HG03571 (cell line): ENCODE data around the gene GNAS.
"Not testable (repeated sequence)": the region's sequence is repeated elsewhere in the genome, so short reads cannot be mapped to it uniquely, and the experiment has no call there.

Experiments used
- ATAC-seq: cut with Tn5 transposase; IDR thresholded peaks from one replicate; pipeline ENCODE4 v1.9.1; 2021; ENCODE audit not compliant: unreplicated experiment

The GNAS gene

GRCh38 chr20:58922036-58922435 is 69.5 kb downstream of the GNAS start:
- ATAC-seq = no peak

- ATAC-seq = no peak
Measured at GRCh38 chr20:58923117-58923712, 70.7 kb downstream of the GNAS start.

GRCh38 chr20:58926802-58927489 is 74.4 kb downstream of the GNAS start:
- no peak for ATAC-seq

GRCh38 chr20:58927490-58928061 is 75.1 kb downstream of the GNAS start:
- ATAC-seq = no peak

- ATAC-seq = no peak
Measured at GRCh38 chr20:58930496-58930895, 78.0 kb downstream of the GNAS start.

GRCh38 chr20:58932170-58932569 is 79.7 kb downstream of the GNAS start:
- ATAC-seq = no peak

GRCh38 chr20:58938078-58938477 is 85.6 kb downstream of the GNAS start:
- no peak for ATAC-seq

- ATAC-seq = no peak
Measured at GRCh38 chr20:58938541-58938940, 86.0 kb downstream of the GNAS start.

- no peak for ATAC-seq
Measured at GRCh38 chr20:58941471-58941870, 89.0 kb downstream of the GNAS start.

- no peak for ATAC-seq
Measured at GRCh38 chr20:58942549-58942948, 90.0 kb downstream of the GNAS start.

- ATAC-seq = no peak
Measured at GRCh38 chr20:58944610-58945009, 92.1 kb downstream of the GNAS start.

- no peak for ATAC-seq
Measured at GRCh38 chr20:58945965-58946631, 93.6 kb downstream of the GNAS start.

- ATAC-seq = not testable (repeated sequence)
Measured at GRCh38 chr20:58947797-58948388, 95.4 kb downstream of the GNAS start.

- no peak for ATAC-seq
Measured at GRCh38 chr20:58950603-58951002, 98.1 kb downstream of the GNAS start.

- no peak for ATAC-seq
Measured at GRCh38 chr20:58953050-58953449, 100.5 kb downstream of the GNAS start.

- no peak for ATAC-seq
Measured at GRCh38 chr20:58956078-58956477, 103.6 kb downstream of the GNAS start.

GRCh38 chr20:58959652-58960051 is 107.1 kb downstream of the GNAS start:
- ATAC-seq = no peak
